ENCODE results near the gene LGALS12. TPM values are rescaled to one million over a fixed set of nuclear protein-coding genes. Genes with fewer than 3 reads are reported as not detected.
"Not testable (repeated sequence)": the region's sequence is repeated elsewhere in the genome, so short reads cannot be mapped to it uniquely, and the experiment has no call there.

LGALS12 gene
- total RNA-seq, 1 donor from 2014 or later = not detected

GRCh38 chr11:63521896-63522295 lies 16.0 kb downstream of the LGALS12 start:
- H3K27me3 Mint-ChIP-seq (ENCODE audit: unreplicated experiment) = peaks cover 2% of the 10 kb centered on the region

GRCh38 chr11:63523151-63523550 lies 17.3 kb downstream of the LGALS12 start:
- peaks cover 6% of the 10 kb centered on the region for H3K4me1 Mint-ChIP-seq (ENCODE audit: low read depth, unreplicated experiment)
- H3K36me3 Mint-ChIP-seq (ENCODE audit: unreplicated experiment) = peaks cover 8% of the 10 kb centered on the region
- no peaks in the 10 kb centered on the region for H3K27me3 Mint-ChIP-seq (ENCODE audit: unreplicated experiment)
- no peak for TF ChIP-seq CTCF (IDR thresholded peaks at IDR 0.05; ENCODE audit: partially characterized antibody, unreplicated experiment)
- peaks cover 4% of the 10 kb centered on the region for H3K9me3 Mint-ChIP-seq (ENCODE audit: unreplicated experiment)
- no peak for DNase-seq
- H3K4me3 Mint-ChIP-seq (ENCODE audit: unreplicated experiment) = no peak overlapping the region
- no peak overlapping the region for H3K27ac Mint-ChIP-seq (ENCODE audit: unreplicated experiment)

More at GRCh38 chr11:63521896-63522295, 16.0 kb downstream of the LGALS12 start:
- Mint-ChIP-seq H3K27ac (ENCODE audit: unreplicated experiment) (no peak overlapping the region), H3K36me3 (ENCODE audit: unreplicated experiment) (peaks cover 8% of the 10 kb centered on the region), H3K9me3 (ENCODE audit: unreplicated experiment) (peaks cover 4% of the 10 kb centered on the region), H3K4me1 (ENCODE audit: low read depth, unreplicated experiment) (no peaks in the 10 kb centered on the region), H3K4me3 (ENCODE audit: unreplicated experiment) (no peak overlapping the region)
- TF ChIP-seq CTCF (IDR thresholded peaks at IDR 0.05; ENCODE audit: partially characterized antibody, unreplicated experiment) = no peak
- no peak for DNase-seq

- DNase-seq = no peak
- Mint-ChIP-seq H3K36me3 (ENCODE audit: unreplicated experiment) (peaks cover 4% of the 10 kb centered on the region), H3K27ac (ENCODE audit: unreplicated experiment) (no peak overlapping the region), H3K27me3 (ENCODE audit: unreplicated experiment) (no peaks in the 10 kb centered on the region), H3K4me3 (ENCODE audit: unreplicated experiment) (no peak overlapping the region), H3K4me1 (ENCODE audit: low read depth, unreplicated experiment) (peaks cover 34% of the 10 kb centered on the region), H3K9me3 (ENCODE audit: unreplicated experiment) (peaks cover 5% of the 10 kb centered on the region)
- no peak for TF ChIP-seq CTCF (IDR thresholded peaks at IDR 0.05; ENCODE audit: partially characterized antibody, unreplicated experiment)
Measured at GRCh38 chr11:63527667-63528066, 21.8 kb downstream of the LGALS12 start.

- H3K36me3 Mint-ChIP-seq (ENCODE audit: unreplicated experiment); H3K27ac Mint-ChIP-seq (ENCODE audit: unreplicated experiment); H3K4me3 Mint-ChIP-seq (ENCODE audit: unreplicated experiment); H3K9me3 Mint-ChIP-seq (ENCODE audit: unreplicated experiment); DNase-seq; H3K27me3 Mint-ChIP-seq (ENCODE audit: unreplicated experiment): not testable (repeated sequence)
- peaks cover 39% of the 10 kb centered on the region for H3K4me1 Mint-ChIP-seq (ENCODE audit: low read depth, unreplicated experiment)
Measured at GRCh38 chr11:63528156-63528555, 22.3 kb downstream of the LGALS12 start.

GRCh38 chr11:63528729-63529278 lies 22.9 kb downstream of the LGALS12 start:
- not testable (repeated sequence) for H3K9me3 Mint-ChIP-seq (ENCODE audit: unreplicated experiment); DNase-seq; H3K27me3 Mint-ChIP-seq (ENCODE audit: unreplicated experiment); H3K27ac Mint-ChIP-seq (ENCODE audit: unreplicated experiment); H3K36me3 Mint-ChIP-seq (ENCODE audit: unreplicated experiment)
- Mint-ChIP-seq H3K4me1 (ENCODE audit: low read depth, unreplicated experiment) (peaks cover 43% of the 10 kb centered on the region), H3K4me3 (ENCODE audit: unreplicated experiment) (peak overlapping the region; percentile 46)

- H3K27ac Mint-ChIP-seq (ENCODE audit: unreplicated experiment); H3K27me3 Mint-ChIP-seq (ENCODE audit: unreplicated experiment); DNase-seq; H3K9me3 Mint-ChIP-seq (ENCODE audit: unreplicated experiment); H3K36me3 Mint-ChIP-seq (ENCODE audit: unreplicated experiment): not testable (repeated sequence)
- H3K4me1 Mint-ChIP-seq (ENCODE audit: low read depth, unreplicated experiment) = peaks cover 43% of the 10 kb centered on the region
- peak overlapping the region; percentile 51 for H3K4me3 Mint-ChIP-seq (ENCODE audit: unreplicated experiment)
Measured at GRCh38 chr11:63529373-63529772, 23.5 kb downstream of the LGALS12 start.

Measured in glutamatergic neuron (in vitro differentiated cells).